ENCODE data around the gene GNA12. TPM values are rescaled to one million over a fixed set of nuclear protein-coding genes. Genes with fewer than 3 reads are reported as not detected.
A peak's percentile ranks its signal among the peaks of the same experiment; 100 is the strongest.

GNA12 gene
- total RNA-seq, 1 donor from 2014 or later, result 47.2 TPM

DNA sequence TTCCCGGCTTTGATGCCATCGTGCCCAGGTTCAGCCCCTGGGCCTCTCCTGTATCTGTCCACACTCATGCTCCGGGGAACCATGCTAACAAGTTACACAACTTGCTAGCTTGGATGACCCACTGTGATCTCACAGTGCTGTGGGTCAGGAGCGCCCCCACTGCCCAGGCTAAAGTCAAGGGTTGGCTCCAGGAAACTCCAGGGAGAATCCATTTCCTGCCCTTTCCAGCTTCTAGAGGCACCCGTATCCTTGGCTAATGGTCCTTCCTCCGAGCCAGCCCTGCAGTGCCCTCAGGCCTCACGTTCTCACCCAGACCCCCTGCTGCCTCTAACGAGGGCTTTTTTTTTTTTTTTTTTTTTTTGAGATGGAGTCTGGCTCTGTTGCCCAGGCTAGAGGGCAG lies 136.6 kb downstream of the GNA12 start:
- intact Hi-C loops (cut with DNase I), result no loop called here

DNA sequence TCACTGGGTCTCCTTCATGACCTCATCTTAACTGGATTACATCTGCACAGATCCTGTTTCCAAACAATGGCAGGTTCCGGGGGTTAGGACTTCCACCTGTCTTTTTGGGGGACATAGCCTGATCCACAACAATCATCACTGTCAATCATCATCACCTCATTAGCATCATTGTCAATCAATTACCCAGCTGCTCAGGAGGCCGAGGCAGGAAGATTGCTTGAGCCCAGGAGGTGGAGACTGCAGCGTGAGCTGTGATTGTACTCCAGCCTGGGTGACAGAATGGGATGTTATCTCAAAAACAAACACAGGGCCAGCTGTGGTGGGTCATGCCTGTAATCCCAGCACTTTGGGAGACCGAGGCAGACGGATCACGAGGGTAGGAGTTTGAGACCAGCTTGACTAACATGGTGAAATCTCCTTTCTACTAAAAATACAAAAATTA lies 137.4 kb downstream of the GNA12 start:
- ATAC-seq (no peak), DNase-seq (no peak)
- no peaks in the 10 kb centered on the region for H3K36me3 ChIP-seq
- H3K4me1 ChIP-seq, result peaks cover 14% of the 10 kb centered on the region
- H3K27me3 ChIP-seq, result no peaks in the 10 kb centered on the region
- no peak overlapping the region for H3K27ac ChIP-seq
- H3K4me3 ChIP-seq, result no peak overlapping the region
- TF ChIP-seq, protein P1, sequence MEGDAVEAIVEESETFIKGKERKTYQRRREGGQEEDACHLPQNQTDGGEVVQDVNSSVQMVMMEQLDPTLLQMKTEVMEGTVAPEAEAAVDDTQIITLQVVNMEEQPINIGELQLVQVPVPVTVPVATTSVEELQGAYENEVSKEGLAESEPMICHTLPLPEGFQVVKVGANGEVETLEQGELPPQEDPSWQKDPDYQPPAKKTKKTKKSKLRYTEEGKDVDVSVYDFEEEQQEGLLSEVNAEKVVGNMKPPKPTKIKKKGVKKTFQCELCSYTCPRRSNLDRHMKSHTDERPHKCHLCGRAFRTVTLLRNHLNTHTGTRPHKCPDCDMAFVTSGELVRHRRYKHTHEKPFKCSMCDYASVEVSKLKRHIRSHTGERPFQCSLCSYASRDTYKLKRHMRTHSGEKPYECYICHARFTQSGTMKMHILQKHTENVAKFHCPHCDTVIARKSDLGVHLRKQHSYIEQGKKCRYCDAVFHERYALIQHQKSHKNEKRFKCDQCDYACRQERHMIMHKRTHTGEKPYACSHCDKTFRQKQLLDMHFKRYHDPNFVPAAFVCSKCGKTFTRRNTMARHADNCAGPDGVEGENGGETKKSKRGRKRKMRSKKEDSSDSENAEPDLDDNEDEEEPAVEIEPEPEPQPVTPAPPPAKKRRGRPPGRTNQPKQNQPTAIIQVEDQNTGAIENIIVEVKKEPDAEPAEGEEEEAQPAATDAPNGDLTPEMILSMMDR (IDR thresholded peaks at IDR 0.05), result no peak
- no peaks in the 10 kb centered on the region for H3K9me3 ChIP-seq
- intact Hi-C loops (cut with DNase I), result no loop called here

More for the DNA sequence above, 136.6 kb downstream of the GNA12 start:
- DNase-seq, result no peak
- no peak overlapping the region for H3K27ac ChIP-seq
- H3K4me1 ChIP-seq, result peaks cover 14% of the 10 kb centered on the region
- no peak overlapping the region for H3K4me3 ChIP-seq
- TF ChIP-seq, protein P1 (IDR thresholded peaks at IDR 0.05), result no peak
- ATAC-seq, result no peak
- no peaks in the 10 kb centered on the region for H3K27me3 ChIP-seq
- H3K9me3 ChIP-seq, result no peaks in the 10 kb centered on the region
- no peaks in the 10 kb centered on the region for H3K36me3 ChIP-seq

DNA sequence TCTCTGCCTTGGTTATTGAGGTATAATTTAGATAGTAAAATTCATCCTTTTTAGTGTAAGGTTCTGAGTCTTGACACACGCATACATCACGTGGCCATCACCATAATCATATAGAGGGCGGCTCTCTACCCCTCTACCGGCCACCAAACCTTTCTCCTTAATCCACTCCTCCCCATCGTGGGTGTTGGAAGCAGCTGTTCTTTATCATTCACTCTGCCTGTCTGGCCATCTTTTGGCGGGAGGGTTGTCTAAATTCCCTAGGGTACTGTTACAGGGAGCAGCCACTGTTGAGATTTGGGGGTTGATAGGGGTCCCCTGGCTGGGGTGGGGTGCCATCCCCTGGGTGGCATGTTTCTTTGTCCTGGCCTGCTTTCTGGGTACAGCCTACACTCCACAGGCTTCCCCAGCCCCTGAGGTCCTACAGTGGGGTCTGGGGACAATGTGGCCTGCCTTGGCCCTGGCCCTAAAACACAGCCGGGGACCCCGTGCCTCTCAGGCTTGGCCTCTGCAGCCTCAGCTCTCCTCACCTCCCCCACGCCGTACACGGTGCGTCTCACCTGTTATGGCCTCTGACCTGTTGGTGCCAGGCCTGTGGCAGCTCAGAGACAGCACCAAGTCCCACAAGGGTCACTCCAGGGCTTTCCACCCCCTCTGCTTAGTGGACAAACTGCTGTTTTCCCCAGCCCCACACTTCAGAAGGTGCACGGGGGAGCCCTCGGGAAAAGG lies 138.6 kb downstream of the GNA12 start:
- intact Hi-C loops (cut with DNase I), result no loop called here
- TF ChIP-seq, protein P1 (IDR thresholded peaks at IDR 0.05), result no peak
- no peaks in the 10 kb centered on the region for H3K9me3 ChIP-seq
- H3K4me1 ChIP-seq, result peaks cover 3% of the 10 kb centered on the region
- DNase-seq (no peak), ATAC-seq (no peak)
- no peaks in the 10 kb centered on the region for H3K36me3 ChIP-seq
- H3K27ac ChIP-seq, result no peak overlapping the region
- no peaks in the 10 kb centered on the region for H3K27me3 ChIP-seq
- no peak overlapping the region for H3K4me3 ChIP-seq

DNA sequence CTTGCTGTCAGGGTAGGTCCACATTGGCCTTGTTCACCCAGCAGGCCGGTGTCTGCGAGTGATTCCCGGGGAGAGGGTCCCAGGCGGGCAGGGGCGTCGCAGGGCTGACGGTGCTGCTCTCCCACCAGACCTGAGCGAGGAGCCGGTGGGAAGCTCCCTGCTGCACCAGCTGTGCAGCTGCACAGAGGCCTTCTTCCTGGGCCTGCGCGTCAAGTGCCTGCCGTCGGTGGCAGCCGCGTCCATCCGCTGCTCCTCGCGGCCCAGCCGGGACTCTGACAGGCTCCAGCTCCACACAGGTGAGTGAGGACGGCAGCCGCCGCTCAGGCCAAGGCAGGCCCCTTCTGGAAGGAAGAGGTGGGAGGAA lies 141.5 kb downstream of the GNA12 start:
- Histone ChIP-seq H3K27me3 (no peaks in the 10 kb centered on the region), H3K36me3 (no peaks in the 10 kb centered on the region), H3K9me3 (no peaks in the 10 kb centered on the region), H3K4me3 (no peak overlapping the region), H3K27ac (no peak overlapping the region), H3K4me1 (no peaks in the 10 kb centered on the region)
- intact Hi-C loops (cut with DNase I), result no loop called here
- TF ChIP-seq, protein P1 (IDR thresholded peaks at IDR 0.05), result no peak
- DNase-seq (no peak), ATAC-seq (no peak)

DNA sequence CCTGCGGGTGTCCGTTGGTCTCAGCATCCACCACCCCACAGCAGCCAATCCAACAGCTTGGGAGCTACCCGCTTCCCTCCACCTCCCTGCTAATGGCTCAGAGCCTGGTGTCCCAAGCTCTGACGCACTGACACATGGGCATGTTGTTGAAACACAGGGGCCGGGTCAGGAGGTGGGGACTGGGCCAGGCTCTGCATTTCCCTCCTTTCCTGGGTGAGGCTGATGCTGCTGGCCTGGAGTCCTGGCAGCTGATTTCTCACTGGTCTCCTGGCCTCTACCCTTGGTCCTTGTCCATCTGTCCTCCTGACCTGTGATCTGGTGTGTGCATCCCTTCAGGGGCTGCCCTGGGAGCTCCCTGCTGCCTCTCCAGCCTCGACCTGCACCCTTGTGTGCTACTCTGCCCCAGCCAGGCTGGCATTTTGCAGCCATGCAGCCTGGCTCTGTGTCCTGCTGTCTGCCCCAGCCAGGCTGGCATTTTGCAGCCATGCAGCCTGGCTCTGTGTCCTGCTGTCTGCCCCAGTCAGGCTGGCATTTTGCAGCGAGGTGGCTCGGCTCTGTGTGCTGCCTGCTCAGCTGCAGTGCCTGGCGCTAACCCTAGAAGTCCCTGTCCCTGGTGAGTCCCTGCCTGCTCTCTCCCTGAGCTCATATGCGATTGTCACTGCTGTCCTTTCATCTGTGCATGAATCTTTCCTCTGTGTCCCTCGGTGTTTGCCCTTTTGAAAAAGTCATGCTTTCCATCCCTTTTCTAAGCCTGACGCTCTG lies 142.1 kb downstream of the GNA12 start:
- H3K9me3 ChIP-seq, result no peaks in the 10 kb centered on the region
- H3K27me3 ChIP-seq, result no peaks in the 10 kb centered on the region
- ATAC-seq, result peak; percentile 44
- H3K4me1 ChIP-seq, result no peaks in the 10 kb centered on the region
- H3K36me3 ChIP-seq, result no peaks in the 10 kb centered on the region
- TF ChIP-seq, protein P1 (IDR thresholded peaks at IDR 0.05), result no peak
- no peak overlapping the region for H3K4me3 ChIP-seq
- intact Hi-C loops (cut with DNase I), result no loop called here
- no peak for DNase-seq
- no peak overlapping the region for H3K27ac ChIP-seq

Measured in upper lobe of right lung (tissue), 1 donor.